GM12874 (cell line): ENCODE measurements around the gene SFTA2.

Experiments
- TF ChIP-seq, protein P1 (sequence below): IDR thresholded peaks from 2 replicates; pipeline ENCODE4 v1.5.1; 2011; ENCODE audit warnings: low read depth, mild to moderate bottlenecking, control low read depth, low read length, moderate library complexity; ENCODE audit not compliant: insufficient read depth

SFTA2 gene

GRCh38 chr6:30930506-30930905, 1.5 kb downstream of the SFTA2 start:
- TF ChIP-seq, protein P1, sequence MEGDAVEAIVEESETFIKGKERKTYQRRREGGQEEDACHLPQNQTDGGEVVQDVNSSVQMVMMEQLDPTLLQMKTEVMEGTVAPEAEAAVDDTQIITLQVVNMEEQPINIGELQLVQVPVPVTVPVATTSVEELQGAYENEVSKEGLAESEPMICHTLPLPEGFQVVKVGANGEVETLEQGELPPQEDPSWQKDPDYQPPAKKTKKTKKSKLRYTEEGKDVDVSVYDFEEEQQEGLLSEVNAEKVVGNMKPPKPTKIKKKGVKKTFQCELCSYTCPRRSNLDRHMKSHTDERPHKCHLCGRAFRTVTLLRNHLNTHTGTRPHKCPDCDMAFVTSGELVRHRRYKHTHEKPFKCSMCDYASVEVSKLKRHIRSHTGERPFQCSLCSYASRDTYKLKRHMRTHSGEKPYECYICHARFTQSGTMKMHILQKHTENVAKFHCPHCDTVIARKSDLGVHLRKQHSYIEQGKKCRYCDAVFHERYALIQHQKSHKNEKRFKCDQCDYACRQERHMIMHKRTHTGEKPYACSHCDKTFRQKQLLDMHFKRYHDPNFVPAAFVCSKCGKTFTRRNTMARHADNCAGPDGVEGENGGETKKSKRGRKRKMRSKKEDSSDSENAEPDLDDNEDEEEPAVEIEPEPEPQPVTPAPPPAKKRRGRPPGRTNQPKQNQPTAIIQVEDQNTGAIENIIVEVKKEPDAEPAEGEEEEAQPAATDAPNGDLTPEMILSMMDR = no peak

DNA sequence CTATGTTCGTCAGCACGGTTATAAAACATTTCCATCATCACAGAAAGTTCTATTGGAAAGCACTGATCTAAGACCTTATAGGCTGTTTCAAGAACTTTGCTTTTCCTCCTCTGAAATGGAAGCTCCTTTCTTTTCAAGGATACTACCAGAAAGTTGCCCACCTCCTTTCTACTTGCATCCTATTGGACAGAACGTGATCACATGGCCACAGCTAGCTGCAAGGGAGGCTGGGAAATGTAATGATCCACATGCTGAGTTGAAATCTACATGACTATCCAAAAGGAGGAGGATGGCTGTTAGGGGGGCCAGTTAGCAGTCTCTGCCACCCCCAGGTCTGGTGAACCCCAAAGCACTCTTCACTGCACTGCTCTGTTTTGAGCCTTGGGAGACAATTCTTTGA, 3.3 kb downstream of the SFTA2 start:
- TF ChIP-seq, protein P1 = no peak

DNA sequence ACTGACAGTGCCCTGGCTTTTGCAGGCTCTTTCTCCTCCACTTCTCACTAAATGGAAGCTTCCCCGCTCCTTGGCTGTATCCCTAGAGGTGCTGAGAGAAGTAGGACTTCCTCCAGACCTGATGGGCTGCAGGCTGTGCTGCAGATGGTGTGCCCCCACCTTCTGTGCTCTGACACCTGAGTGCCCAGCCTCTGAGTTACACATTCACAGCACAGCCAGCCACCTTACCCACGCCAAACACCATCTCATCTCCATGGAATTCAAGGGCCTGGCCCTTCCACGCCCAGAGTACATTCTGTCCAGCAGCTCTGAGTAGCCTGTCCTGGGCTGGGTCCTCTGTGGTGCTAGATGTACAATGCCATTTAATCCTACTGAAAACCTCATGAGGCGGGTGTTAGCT, 5.3 kb downstream of the SFTA2 start:
- TF ChIP-seq, protein P1 = no peak

DNA sequence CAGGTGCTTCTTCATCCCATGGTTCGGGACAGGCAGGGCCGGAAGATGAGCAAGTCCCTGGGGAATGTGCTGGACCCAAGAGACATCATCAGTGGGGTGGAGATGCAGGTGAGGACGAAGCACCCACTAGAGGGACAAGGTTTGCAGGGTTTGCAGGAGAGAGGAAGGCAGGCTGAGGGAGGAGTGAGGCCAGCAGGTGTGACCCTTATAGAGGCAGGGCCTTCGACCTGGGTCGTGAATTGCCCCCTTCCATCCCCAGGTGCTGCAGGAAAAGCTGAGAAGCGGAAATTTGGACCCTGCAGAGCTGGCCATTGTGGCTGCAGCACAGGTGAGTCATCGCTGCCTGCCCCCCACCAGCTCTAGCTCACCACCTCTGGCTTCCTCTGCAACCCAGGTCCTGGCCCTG, 9.5 kb downstream of the SFTA2 start:
- TF ChIP-seq, protein P1 = no peak

DNA sequence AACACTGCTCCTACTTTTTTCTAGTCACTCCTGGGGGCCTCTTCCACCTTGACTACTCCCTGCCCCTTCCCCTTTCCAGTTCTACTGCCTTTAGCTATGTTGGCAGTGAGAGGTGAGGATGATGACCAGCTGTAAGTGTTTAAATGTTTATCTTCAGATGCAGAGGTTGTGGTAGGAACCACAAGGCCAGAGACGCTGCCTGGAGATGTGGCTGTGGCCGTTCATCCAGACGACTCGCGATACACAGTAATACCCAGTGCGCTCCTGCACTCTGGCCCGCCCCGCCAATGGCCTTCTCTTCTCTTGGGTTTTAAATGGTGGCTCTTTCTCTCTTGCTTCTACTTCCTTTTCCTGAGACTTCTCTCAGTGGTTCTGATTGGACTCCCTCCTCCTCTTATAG, 13.3 kb downstream of the SFTA2 start:
- TF ChIP-seq, protein P1 = no peak

DNA sequence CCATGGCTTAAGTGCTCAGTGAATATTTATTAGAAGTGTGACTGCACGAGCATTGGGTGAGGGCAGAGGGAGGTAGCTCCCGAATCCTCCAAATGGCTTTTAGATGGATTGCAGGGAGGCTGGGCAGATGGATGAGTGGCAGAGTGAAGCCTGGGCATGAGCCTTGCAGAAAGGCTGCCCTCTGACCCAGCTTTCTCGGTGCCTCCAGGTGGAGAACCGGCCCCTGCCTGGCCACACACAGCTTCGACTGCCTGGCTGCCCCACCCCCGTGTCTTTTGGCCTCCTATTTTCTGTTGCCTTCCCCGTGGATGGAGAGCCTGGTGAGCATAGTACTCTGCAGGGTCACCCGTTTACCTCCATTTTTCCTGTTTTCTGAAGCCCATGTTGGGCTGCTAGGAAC, 14.5 kb downstream of the SFTA2 start:
- TF ChIP-seq, protein P1 = no peak

- TF ChIP-seq, protein P1 = no peak
Observed at GRCh38 chr6:30917041-30917440, 14.9 kb downstream of the SFTA2 start.

DNA sequence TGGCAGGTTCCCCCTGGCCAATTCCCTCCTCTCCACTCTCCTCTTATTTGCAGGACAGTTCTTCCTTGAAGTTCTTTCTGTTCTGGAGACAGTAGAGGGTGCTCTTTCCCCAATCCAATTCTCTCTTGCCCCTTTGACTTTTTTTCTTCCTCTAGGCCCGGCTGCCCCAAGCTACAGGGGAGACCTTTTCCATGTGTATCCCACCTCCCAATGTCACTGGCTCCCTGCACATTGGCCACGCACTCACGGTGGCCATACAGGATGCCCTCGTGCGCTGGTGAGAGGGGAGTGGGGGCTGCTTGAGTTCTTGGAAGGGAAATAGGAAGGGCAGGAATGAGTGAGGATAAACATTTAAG, 16.4 kb downstream of the SFTA2 start:
- TF ChIP-seq, protein P1 = peak; percentile 68
